Endodermal cell (in vitro differentiated cells): Measurements from ENCODE around the gene KIF26B. TPM values are rescaled to one million over a fixed set of nuclear protein-coding genes. Genes with fewer than 3 reads are reported as not detected.

Source experiments
- DNase-seq: peaks from one replicate; pipeline ENCODE4 v3.0.0-alpha.2; 2017
- H3K27ac ChIP-seq: 2 replicates; pipeline ENCODE4 v1.5.1; 2013; ENCODE audit warnings: mild to moderate bottlenecking, low read depth, low read length, moderate library complexity
- H3K27me3 ChIP-seq: 2 replicates; pipeline ENCODE4 v1.6.1; 2013; ENCODE audit warnings: mild to moderate bottlenecking, low read length, moderate library complexity; ENCODE audit not compliant: insufficient read depth, control insufficient read depth, poor library complexity, severe bottlenecking
- H3K36me3 ChIP-seq: 2 replicates; pipeline ENCODE4 v1.7.0; 2013; ENCODE audit warnings: mild to moderate bottlenecking, low read length, moderate library complexity; ENCODE audit not compliant: control insufficient read depth, insufficient read depth
- H3K4me1 ChIP-seq: one replicate; pipeline ENCODE4 v1.7.0; 2013; ENCODE audit warnings: low read length; ENCODE audit not compliant: control insufficient read depth, insufficient read depth
- H3K4me3 ChIP-seq: 2 replicates; pipeline ENCODE4 v1.5.1; 2013; ENCODE audit warnings: mild to moderate bottlenecking, low read length, moderate library complexity
- H3K9ac ChIP-seq: 2 replicates; pipeline ENCODE4 v1.6.1; 2013; ENCODE audit warnings: mild to moderate bottlenecking, low read length, moderate library complexity; ENCODE audit not compliant: poor library complexity, severe bottlenecking; ENCODE audit errors: extremely low read depth
- H3K9me3 ChIP-seq: 2 replicates; pipeline ENCODE4 v1.6.1; 2013; ENCODE audit warnings: mild to moderate bottlenecking, low read length, moderate library complexity; ENCODE audit not compliant: control insufficient read depth
- H3K27ac Mint-ChIP-seq: 2 replicates; pipeline ENCODE4 v1.8.0; 2020; ENCODE audit warnings: mixed read lengths
- H3K27me3 Mint-ChIP-seq: 2 replicates; pipeline ENCODE4 v1.8.0; 2021; ENCODE audit warnings: mild to moderate bottlenecking, mixed read lengths; ENCODE audit not compliant: insufficient read depth
- H3K36me3 Mint-ChIP-seq: 2 replicates; pipeline ENCODE4 v1.8.0; 2020; ENCODE audit warnings: low read depth, mixed read lengths
- H3K4me1 Mint-ChIP-seq: 2 replicates; pipeline ENCODE4 v1.8.0; 2020; ENCODE audit warnings: mixed read lengths
- H3K4me3 Mint-ChIP-seq: 2 replicates; pipeline ENCODE4 v1.8.0; 2020; ENCODE audit warnings: mild to moderate bottlenecking, moderate library complexity, mixed read lengths
- H3K9me3 Mint-ChIP-seq: 2 replicates; pipeline ENCODE4 v1.8.0; 2020; ENCODE audit warnings: mild to moderate bottlenecking, mixed read lengths
- CTCF ChIP-seq: fragments of 200-600 bp; sonication (generic); conservative IDR thresholded peaks from 2 replicates; pipeline ENCODE4 v1.5.0; 2021; ENCODE audit warnings: antibody characterized with exemption, mild to moderate bottlenecking
- WGBS, 2 experiments: methylation state at CpG; one replicate each; pipeline versions ENCODE4 v1.1.5 to v1.1.7; 2013; ENCODE audit warnings: missing lambda C conversion rate in 2 of 2, mixed read lengths in 1 of 2; ENCODE audit not compliant: insufficient coverage in 1 of 2, insufficient read length in 1 of 2; 5-methylcytosine and 5-hydroxymethylcytosine counted together
- total RNA-seq, 2 donors: library from RNA; stranded (reverse); fragmentation: NEBNext Ultra II Directional in 1 of 2; extraction: Animal tissue kit (Norgen Biotek cat#: 25700) in 1 of 2; gene quantifications; 2 replicates in 1 of 2; 3 replicates in 1 of 2; pipeline ENCODE4 v1.2.1, GENCODE V29; 2021

The KIF26B gene
- total RNA-seq, 2 donors from 2014 or later, result 12.3 to 21.0 TPM

- no peaks in the 10 kb centered on the region for H3K27me3 ChIP-seq
- H3K4me3 Mint-ChIP-seq, result no peak overlapping the region
- H3K36me3 Mint-ChIP-seq, result peaks cover 25% of the 10 kb centered on the region
- no peak overlapping the region for H3K9ac ChIP-seq
- H3K9me3 Mint-ChIP-seq, result no peaks in the 10 kb centered on the region
- WGBS, 2 experiments, result 88 to 94% methylated on average over 9 to 16 of the region's 16 CpGs
- peaks cover 8% of the 10 kb centered on the region for H3K4me1 Mint-ChIP-seq
- peaks cover 3% of the 10 kb centered on the region for H3K36me3 ChIP-seq
- DNase-seq, result peak; percentile 22
- H3K4me3 ChIP-seq, result no peak overlapping the region
- H3K27ac Mint-ChIP-seq, result no peak overlapping the region
- no peaks in the 10 kb centered on the region for H3K9me3 ChIP-seq
- TF ChIP-seq CTCF, result no peak
- no peaks in the 10 kb centered on the region for H3K4me1 ChIP-seq
- no peaks in the 10 kb centered on the region for H3K27me3 Mint-ChIP-seq
- H3K27ac ChIP-seq, result no peak overlapping the region
Measured at GRCh38 chr1:245546875-245547274, 392.1 kb downstream of the KIF26B start.

- H3K4me3 ChIP-seq, result no peak overlapping the region
- no peak for TF ChIP-seq CTCF
- Mint-ChIP-seq H3K36me3 (peaks cover 6% of the 10 kb centered on the region), H3K9me3 (no peaks in the 10 kb centered on the region), H3K27ac (peak overlapping the region; percentile 58), H3K27me3 (no peaks in the 10 kb centered on the region), H3K4me3 (no peak overlapping the region), H3K4me1 (peaks cover 14% of the 10 kb centered on the region)
- H3K27ac ChIP-seq, result peak overlapping the region; percentile 25
- peaks cover 3% of the 10 kb centered on the region for H3K36me3 ChIP-seq
- H3K9ac ChIP-seq, result no peak overlapping the region
- DNase-seq, result peak; percentile 29
- 81 to 84% methylated on average over 12 to 18 of the region's 18 CpGs for WGBS, 2 experiments
- H3K9me3 ChIP-seq, result no peaks in the 10 kb centered on the region
- H3K27me3 ChIP-seq, result no peaks in the 10 kb centered on the region
- no peaks in the 10 kb centered on the region for H3K4me1 ChIP-seq
Measured at GRCh38 chr1:245549996-245550719, 395.4 kb downstream of the KIF26B start.

GRCh38 chr1:245550720-245551043 is 395.9 kb downstream of the KIF26B start:
- no peak overlapping the region for H3K4me3 ChIP-seq
- H3K27me3 ChIP-seq, result no peaks in the 10 kb centered on the region
- peaks cover 3% of the 10 kb centered on the region for H3K36me3 ChIP-seq
- no peak overlapping the region for H3K9ac ChIP-seq
- H3K9me3 ChIP-seq, result no peaks in the 10 kb centered on the region
- Mint-ChIP-seq H3K27ac (no peak overlapping the region), H3K4me3 (no peak overlapping the region), H3K4me1 (peaks cover 14% of the 10 kb centered on the region), H3K27me3 (no peaks in the 10 kb centered on the region), H3K9me3 (no peaks in the 10 kb centered on the region), H3K36me3 (peaks cover 6% of the 10 kb centered on the region)
- peak overlapping the region; percentile 25 for H3K27ac ChIP-seq
- no peak for TF ChIP-seq CTCF
- no peaks in the 10 kb centered on the region for H3K4me1 ChIP-seq
- DNase-seq, result no peak
- 80 to 89% methylated on average over 1 of the region's 1 CpG for WGBS, 2 experiments
